Dermis lymphatic vessel endothelial cell (primary cell): ENCODE data around the gene AKR1A1. TPM values are rescaled to one million over a fixed set of nuclear protein-coding genes. Genes with fewer than 3 reads are reported as not detected.

Experiments used
- total RNA-seq: library from RNA; depleted of rRNA; stranded (reverse); fragments of >200 nt; gene quantifications from 2 replicates; pipeline ENCODE4 v1.2.1, GENCODE V29; 2014

The AKR1A1 gene
- total RNA-seq = 180 and 198 TPM in 2 replicates

DNA sequence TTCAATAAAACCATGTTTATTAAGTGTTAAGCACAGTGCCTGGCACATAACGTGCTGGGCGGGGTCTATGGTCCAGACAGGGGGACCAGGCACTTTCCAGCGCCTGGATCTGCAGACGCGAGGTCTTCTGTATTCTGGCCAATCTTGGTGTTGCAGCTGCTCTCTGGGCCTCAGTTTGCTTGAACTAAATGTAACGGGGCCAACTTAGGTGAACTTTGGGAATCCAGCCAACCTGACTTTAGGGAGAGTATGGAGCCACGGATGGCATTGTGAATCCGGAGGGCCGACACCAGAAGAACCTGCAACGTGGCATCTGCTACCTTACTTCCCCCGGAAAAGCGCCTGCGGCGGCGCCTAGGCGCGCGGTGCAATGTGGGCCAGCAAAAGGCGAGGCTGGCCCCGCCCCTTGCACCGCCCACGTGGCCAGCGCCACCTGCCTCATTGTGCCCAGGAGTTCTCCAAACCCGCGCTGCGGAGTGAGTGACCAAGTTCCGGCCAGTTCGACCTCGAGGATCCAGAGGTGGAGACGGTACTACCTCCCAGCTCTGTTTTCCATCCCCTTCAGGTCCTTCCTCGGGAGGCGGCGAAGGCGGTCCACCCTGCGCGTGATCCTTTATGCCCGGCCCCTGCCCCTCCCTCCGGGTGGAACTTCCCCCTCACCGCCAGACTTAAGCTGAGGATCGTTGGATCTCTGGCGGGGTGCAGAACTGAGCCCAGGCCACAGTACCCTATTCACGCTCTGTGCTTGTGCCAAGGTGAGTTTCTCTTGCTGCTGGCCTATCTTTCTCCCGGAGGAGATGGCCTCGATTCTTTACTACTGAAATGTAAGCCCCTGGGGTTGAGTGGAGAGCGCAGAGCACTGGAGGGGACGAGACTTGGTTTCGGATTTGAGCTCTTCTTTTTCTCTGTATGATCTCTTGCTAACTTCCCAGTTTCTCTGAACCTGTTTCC lies at the start of gene AKR1A1:
Gene AKR1A1, plus strand, starts transcription at position 426 of the 951 bp plus-strand sequence. CDS start 10,969 bp downstream, outside the sequence.

DNA sequence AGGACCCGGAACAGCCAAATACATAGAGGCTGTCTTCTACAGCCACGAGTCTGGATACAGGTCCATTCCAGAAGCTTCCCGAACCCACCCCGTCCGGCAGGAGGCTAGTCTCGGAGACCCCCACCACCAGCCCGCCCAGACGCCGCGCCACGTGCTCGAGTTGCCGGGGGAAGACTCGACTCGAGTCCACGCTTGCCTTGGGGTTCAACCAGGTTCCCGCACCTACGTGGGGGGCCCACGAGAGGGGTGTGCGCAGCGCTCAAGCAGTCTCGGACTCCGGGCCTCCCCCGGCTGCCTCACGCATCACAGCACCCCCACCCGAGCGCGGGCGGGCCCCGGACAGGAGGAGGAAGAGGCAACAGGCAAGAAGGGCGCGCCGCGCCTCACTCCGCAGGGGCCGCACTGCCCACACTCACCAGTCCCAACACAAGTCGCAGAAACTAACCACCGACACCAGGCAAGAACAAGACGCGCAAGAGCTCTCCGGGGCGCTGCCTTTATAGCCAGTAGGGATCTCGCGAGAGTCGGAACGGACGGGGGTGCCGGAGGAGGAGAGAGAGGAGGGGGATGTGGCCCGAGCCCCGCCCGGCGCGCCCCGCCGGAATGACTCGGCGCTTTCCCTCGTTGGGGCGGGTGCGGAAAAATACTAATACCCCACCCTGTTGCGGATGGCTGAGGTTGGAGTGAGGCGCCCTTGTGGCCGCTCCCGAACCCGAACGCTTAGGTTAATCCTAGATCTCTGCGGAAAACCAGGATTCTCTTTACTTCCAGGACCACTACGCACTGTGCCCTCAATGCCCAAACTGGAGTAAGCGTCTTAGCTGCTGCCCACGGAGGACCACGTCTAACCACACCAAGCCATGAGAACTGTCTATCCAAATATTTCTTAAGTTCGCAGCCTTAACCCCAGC lies 29.0 kb upstream of the AKR1A1 start, which contains the start of gene PRDX1:
Gene PRDX1, minus strand, starts transcription at position 472 of the 911 bp plus-strand sequence. CDS start 2,841 bp downstream, outside the sequence.

GRCh38 chr1:45583666-45584350 lies 33.2 kb downstream of the AKR1A1 start, which contains the start of gene NASP:
TSS of gene NASP (plus strand) at chr1:45584041. CDS start at chr1:45584147, 106 bp downstream.

Other genes with a start within 250 kb of the AKR1A1 start
- gene HPDL, start 223.9 kb upstream of the AKR1A1 start, total RNA-seq = 0.54 and 0.77 TPM in 2 replicates
- gene TOE1, start 210.7 kb upstream of the AKR1A1 start, total RNA-seq = 15.3 and 15.7 TPM in 2 replicates
- gene MUTYH, start 210.4 kb upstream of the AKR1A1 start, total RNA-seq = 7.4 and 12.3 TPM in 2 replicates
- gene TESK2, start 59.7 kb upstream of the AKR1A1 start, total RNA-seq = 5.3 and 5.6 TPM in 2 replicates
- gene CCDC163, start 50.8 kb upstream of the AKR1A1 start, total RNA-seq = 0.22 and 0.26 TPM in 2 replicates
- gene MMACHC, start 50.5 kb upstream of the AKR1A1 start, total RNA-seq = 0.87 and 1.1 TPM in 2 replicates
- gene PRDX1, start 28.9 kb upstream of the AKR1A1 start, total RNA-seq = 667 and 813 TPM in 2 replicates
- gene NASP, start 33.2 kb downstream of the AKR1A1 start, total RNA-seq = 64.8 and 78.0 TPM in 2 replicates
- 0.87 and 0.95 TPM in 2 replicates for gene CCDC17, start 73.2 kb downstream of the AKR1A1 start, total RNA-seq
- 90.9 and 104 TPM in 2 replicates for gene GPBP1L1, start 135.7 kb downstream of the AKR1A1 start, total RNA-seq
- 12.7 and 15.2 TPM in 2 replicates for gene TMEM69, start 137.4 kb downstream of the AKR1A1 start, total RNA-seq
- gene IPP, start 199.8 kb downstream of the AKR1A1 start, total RNA-seq = 5.6 and 8.3 TPM in 2 replicates